ENCODE results near the gene SSBP1.

- TF ChIP-seq HMGXB4 (CRISPR knock-in tag; IDR thresholded peaks at IDR 0.05) (no peak), E2F5 (CRISPR knock-in tag; IDR thresholded peaks at IDR 0.05) (no peak), FOXK1 (CRISPR knock-in tag; IDR thresholded peaks at IDR 0.05) (no peak), CTCF (IDR thresholded peaks at IDR 0.05) (no peak), E2F4 (CRISPR knock-in tag; IDR thresholded peaks at IDR 0.05; ENCODE audit: borderline replicate concordance, low read depth) (no peak), ZNF138 (CRISPR knock-in tag; conservative IDR thresholded peaks at IDR 0.05) (no peak), ATF3 (CRISPR knock-in tag; conservative IDR thresholded peaks at IDR 0.05) (no peak), CREM (CRISPR knock-in tag; IDR thresholded peaks at IDR 0.05) (no peak)
Measured at GRCh38 chr7:141710301-141710700, 27.9 kb upstream of the SSBP1 start.

All from WTC11 (cell line).